ENCODE data around the gene KCNJ11.
"Not testable (repeated sequence)": the region's sequence is repeated elsewhere in the genome, so short reads cannot be mapped to it uniquely, and the experiment has no call there.

The KCNJ11 gene

GRCh38 chr11:17388609-17389210 lies at the start of gene KCNJ11:
Gene KCNJ11, minus strand, starts transcription at chr11:17388659. Its CDS starts 568 bp downstream, at chr11:17388091.
- peak within 1 kb of the TSS in 3 of 21 experiments; percentile 38 to 71 (median 45) for H3K27ac ChIP-seq
- H3K4me3 ChIP-seq = peak within 1 kb of the TSS; percentile 22 to 52 (median 39)

GRCh38 chr11:17437366-17437765 lies 48.9 kb upstream of the KCNJ11 start:
- H3K4me3 ChIP-seq = no peak overlapping the region
- H3K27ac ChIP-seq = no peak overlapping the region

- Histone ChIP-seq H3K4me3 (no peak overlapping the region), H3K27ac (no peak overlapping the region)
These were observed 45.6 kb upstream of the KCNJ11 start for GRCh38 chr11:17434108-17434507.

- Histone ChIP-seq H3K4me3 (no peak overlapping the region), H3K27ac (no peak overlapping the region)
These were observed 43.5 kb upstream of the KCNJ11 start for GRCh38 chr11:17432002-17432401.

GRCh38 chr11:17431139-17431538 lies 42.7 kb upstream of the KCNJ11 start:
- Histone ChIP-seq H3K4me3 (no peak overlapping the region), H3K27ac (no peak overlapping the region)

- Histone ChIP-seq H3K4me3 (no peak overlapping the region), H3K27ac (no peak overlapping the region)
These were observed 42.2 kb upstream of the KCNJ11 start for GRCh38 chr11:17430616-17431015.

GRCh38 chr11:17428925-17429324 lies 40.5 kb upstream of the KCNJ11 start:
- Histone ChIP-seq H3K27ac (no peak overlapping the region), H3K4me3 (no peak overlapping the region)

- Histone ChIP-seq H3K4me3 (no peak overlapping the region), H3K27ac (no peak overlapping the region)
These were observed 39.8 kb upstream of the KCNJ11 start for GRCh38 chr11:17428261-17428660.

GRCh38 chr11:17426233-17426632 lies 37.8 kb upstream of the KCNJ11 start:
- not testable (repeated sequence) for H3K4me3 ChIP-seq, H3K27ac ChIP-seq

- Histone ChIP-seq H3K4me3 (no peak overlapping the region), H3K27ac (no peak overlapping the region)
These were observed 35.3 kb upstream of the KCNJ11 start for GRCh38 chr11:17423533-17424310.

GRCh38 chr11:17421781-17422180 lies 33.3 kb upstream of the KCNJ11 start:
- Histone ChIP-seq H3K4me3 (no peak overlapping the region), H3K27ac (no peak overlapping the region)

- H3K27ac ChIP-seq = no peak overlapping the region
- no peak overlapping the region for H3K4me3 ChIP-seq
These were observed 30.1 kb upstream of the KCNJ11 start for GRCh38 chr11:17418444-17419081.

- no peak overlapping the region for H3K4me3 ChIP-seq
- H3K27ac ChIP-seq = no peak overlapping the region
These were observed 28.0 kb upstream of the KCNJ11 start for GRCh38 chr11:17416492-17416891.

GRCh38 chr11:17415523-17416104 lies 27.2 kb upstream of the KCNJ11 start:
- H3K27ac ChIP-seq = no peak overlapping the region
- H3K4me3 ChIP-seq = no peak overlapping the region

- H3K27ac ChIP-seq = no peak overlapping the region
- no peak overlapping the region for H3K4me3 ChIP-seq
These were observed 26.5 kb upstream of the KCNJ11 start for GRCh38 chr11:17414992-17415391.

GRCh38 chr11:17414317-17414737 lies 25.9 kb upstream of the KCNJ11 start:
- H3K27ac ChIP-seq = no peak overlapping the region

GRCh38 chr11:17413414-17414316 lies 25.2 kb upstream of the KCNJ11 start:
- no peak overlapping the region for H3K4me3 ChIP-seq
- H3K27ac ChIP-seq = no peak overlapping the region

More at GRCh38 chr11:17414317-17414737, 25.9 kb upstream of the KCNJ11 start:
- no peak overlapping the region for H3K4me3 ChIP-seq

- no peak overlapping the region for H3K4me3 ChIP-seq
- no peak overlapping the region for H3K27ac ChIP-seq
These were observed 24.2 kb upstream of the KCNJ11 start for GRCh38 chr11:17412488-17413180.

GRCh38 chr11:17411418-17411817 lies 23.0 kb upstream of the KCNJ11 start:
- H3K27ac ChIP-seq = no peak overlapping the region
- H3K4me3 ChIP-seq = no peak overlapping the region
